HG02798 (cell line): Measurements from ENCODE around the gene C1orf159.
"Not testable (repeated sequence)": the region's sequence is repeated elsewhere in the genome, so short reads cannot be mapped to it uniquely, and the experiment has no call there.

ENCODE experiments used
- ATAC-seq: cut with Tn5 transposase; IDR thresholded peaks from one replicate; pipeline ENCODE4 v1.9.1; 2021; ENCODE audit warnings: mild to moderate bottlenecking; ENCODE audit not compliant: unreplicated experiment, poor library complexity

C1orf159 gene

GRCh38 chr1:1115786-1116700, at the start of gene C1orf159:
Gene C1orf159, minus strand, starts transcription at chr1:1116089. Its CDS starts 24,546 bp downstream, at chr1:1091543.
- ATAC-seq: peak; percentile 94

DNA sequence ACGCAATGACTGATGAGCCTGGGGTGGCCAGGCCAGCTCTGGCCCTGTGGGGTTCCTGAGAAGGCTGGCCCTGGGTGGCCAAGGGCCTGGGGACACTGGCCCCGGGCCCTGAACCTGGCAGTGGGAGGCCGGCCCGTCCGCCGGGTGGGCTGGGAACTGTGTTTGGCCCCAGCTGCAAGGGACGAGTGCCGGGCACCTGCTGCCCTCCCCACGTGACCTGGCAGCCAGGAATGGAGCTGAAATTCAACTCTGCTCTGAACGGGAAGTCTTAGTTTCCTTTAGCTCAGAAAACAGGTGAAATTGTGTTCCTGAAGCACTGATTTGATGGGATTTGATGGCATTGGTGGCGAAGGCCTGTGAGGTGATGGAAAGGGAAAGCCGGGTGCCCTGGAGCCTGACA, 49.6 kb upstream of the C1orf159 start:
- ATAC-seq: no peak

DNA sequence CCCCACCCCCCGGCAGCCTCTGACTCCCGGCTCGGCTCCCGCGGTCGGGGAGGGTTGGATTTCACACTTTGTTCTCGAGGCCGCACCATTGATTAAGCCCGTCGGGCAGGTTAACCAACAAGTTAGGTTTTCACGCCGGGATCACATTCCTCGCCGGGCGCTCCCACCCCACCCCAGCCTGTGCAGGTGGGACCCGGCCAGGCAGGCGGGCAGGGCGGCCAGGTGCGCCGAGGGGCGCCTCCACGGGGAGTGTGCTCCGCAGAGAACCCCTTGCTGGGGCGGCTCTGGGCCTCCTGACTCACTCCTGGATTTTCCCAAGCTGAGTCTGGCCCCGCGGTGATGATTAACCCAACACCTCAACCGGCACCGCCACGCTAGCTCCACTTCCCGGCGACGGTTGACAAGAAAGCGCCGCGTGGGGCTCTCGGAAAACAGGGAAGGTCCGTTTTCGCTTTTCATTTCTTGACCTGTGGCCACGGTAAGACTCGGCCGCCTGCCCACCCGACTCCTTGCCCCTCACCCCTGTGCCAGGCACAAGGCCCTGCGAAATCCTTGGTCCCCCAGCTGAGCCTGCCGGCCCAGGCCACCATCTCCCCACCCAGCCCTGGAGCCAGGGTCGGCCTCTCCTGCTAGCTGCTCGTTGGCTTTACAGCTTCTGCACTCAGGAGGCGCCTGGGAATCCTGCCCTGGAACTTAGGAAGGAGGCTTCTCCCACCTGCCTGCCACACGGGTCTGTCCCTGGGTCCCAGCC, 49.0 kb upstream of the C1orf159 start:
- ATAC-seq: no peak

- no peak for ATAC-seq
Measured at GRCh38 chr1:1164361-1164700, 48.4 kb upstream of the C1orf159 start.

DNA sequence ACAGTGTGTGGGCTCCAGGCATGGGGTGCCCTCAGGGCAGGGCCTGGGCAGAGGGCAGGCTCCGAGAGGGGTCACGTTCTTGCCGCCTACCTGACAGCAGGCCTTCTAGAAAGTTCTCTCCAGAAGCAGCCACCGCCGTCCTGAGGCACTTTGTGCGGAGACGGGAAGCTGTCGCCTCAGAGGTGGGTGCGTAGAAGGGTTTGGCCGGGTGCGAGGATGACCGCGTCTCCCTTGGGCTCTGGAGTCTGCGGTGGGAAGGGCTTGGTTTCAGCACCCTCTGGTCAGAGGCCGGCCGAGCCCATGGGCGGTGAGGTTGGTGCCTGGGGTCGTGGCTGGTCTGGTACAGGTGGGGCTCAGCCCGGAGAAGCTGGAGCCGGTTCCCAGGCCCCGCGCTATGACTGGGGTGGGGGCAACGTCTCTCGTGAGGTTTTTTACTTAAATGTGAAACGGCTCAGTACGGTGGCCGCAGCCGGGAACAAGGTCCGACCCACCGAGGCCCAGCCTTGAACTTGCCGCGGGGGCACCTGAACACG, 47.7 kb upstream of the C1orf159 start:
- ATAC-seq: no peak

DNA sequence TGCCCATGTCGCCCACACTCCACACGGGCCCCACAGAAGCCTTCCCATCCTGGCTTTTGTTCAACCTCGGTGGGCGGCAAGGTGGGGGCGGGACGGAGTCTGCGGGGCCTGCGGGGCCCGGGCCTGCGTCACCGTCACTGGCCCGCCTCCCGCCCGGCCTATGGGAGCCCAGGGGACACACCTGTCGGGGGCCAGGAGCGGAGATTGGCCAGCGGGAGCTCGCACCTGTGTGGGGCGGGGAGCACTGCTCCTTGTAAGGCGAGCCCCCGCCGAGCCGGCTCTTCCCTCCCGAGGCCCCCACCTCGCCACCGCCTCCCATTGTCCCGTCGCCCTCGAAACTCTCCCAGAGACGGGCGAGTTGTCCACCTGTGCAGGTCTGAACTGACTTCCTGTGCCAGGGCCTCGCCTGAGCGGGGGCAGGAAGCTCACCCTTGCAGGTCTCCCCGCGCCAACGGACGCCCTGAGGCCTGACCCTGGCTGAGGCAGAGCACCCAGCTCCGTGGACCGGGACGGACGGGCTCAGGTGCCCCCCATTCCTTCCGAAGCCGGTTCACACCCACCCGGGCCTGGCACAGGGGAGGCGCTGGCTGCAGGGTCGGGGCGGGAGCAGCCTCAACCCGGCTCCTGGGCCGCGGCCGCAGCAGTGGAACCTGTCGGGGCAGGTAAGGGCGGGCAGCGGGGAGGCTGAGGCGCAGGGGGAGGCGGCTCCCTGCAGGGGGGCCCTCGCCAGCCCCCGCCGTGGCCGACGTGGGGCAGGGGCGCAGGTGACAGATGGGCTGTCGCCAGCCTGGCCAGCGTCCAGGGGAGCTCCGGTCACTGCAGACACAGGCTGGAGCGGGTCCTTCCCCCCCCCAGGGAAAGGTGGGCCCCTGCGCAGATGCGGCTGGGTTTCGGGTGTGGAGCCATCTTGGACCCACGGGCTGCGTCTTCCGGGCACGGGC, 47.0 kb upstream of the C1orf159 start:
- no peak for ATAC-seq

GRCh38 chr1:1161683-1162079, 45.8 kb upstream of the C1orf159 start:
- ATAC-seq: no peak

DNA sequence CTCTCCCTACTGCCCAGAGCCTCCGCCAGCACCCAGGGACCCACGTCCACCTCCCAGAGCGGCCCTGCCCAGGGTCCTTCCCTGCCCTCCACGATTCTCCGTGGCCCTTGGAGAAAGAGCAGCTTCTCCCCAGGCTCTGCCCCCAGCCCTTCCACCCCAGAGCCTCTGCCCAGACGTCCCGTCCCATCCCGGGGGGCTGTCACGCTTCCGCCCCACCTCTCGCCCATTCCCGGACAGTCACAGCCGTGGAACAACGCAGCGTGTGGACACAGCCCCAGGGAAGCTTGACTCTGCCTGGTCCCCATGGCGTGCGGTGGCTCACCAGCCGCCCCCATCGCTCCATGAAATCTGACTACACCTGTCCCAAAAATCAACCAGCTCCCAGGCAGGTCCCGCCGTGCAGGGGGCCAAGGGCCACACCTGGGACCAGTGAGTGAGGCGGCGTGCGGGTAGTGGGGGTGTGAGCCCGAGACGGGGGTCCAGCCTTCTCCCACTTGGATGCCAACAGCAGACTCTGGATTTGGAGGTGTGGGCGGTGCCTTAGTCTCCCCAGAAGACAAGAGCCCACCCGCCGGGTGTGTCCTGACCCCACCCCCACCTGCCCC, 45.3 kb upstream of the C1orf159 start:
- no peak for ATAC-seq

DNA sequence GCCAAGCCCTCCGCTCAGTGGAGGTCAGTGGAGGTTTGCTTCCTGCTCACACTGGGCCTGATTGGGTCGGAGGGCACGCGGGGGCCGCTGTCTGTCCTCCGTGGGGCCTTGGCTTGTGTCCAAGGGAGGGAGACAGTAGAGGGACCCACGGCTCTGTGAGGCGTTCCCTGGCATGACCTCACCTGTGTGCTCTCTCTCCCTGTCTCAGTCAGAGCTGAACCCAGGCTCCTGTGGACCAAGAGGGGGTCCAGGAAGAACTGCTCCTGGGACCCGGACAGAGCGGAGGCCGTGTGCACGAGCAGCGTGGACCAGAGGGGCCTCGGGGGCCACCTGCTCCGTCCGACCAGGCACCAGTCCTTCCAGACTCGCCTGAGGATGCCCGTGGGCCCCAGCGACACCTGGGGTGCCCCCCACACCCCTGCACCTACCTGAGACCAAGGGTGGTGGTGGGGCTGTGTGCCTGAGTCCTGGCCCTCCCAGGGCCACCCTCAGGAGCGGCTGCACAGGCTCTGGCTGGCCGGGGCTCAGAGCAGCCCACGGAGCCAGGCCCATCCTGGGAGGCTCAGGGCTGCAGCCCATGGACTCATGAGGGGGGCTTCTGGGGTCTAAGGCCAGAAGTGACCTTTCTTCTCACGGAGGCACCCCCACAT, 44.5 kb upstream of the C1orf159 start:
- no peak for ATAC-seq

GRCh38 chr1:1157914-1158710, 42.2 kb upstream of the C1orf159 start:
- peak; percentile 40 for ATAC-seq

DNA sequence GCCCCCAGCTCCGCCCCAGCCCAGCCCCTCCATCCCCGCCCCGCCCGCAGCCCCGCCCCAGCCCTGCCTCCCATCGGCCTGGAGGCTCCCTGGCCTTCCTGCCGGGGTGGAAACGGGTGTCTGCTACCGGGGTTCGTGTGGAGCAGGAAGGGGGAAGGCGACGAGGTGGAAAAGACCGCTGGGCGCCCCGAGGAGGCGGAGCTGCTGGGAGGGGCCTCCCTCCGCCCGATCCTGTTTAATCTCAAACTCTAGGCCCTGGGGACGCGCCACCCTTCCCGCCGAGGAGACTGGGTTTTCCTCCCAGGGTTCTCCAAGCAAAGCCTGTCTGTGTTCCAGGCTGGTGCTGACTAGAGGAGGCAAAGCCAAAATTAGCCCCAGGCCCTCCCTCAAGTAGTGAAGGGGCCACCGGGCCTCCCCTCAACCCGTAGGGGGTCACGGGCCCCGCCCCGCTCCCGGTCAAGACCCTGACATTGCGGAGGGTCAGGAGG, 41.6 kb upstream of the C1orf159 start:
- peak; percentile 52 for ATAC-seq

GRCh38 chr1:1157033-1157365, 41.1 kb upstream of the C1orf159 start:
- ATAC-seq: no peak

- ATAC-seq: no peak
Measured at GRCh38 chr1:1156140-1157032, 40.5 kb upstream of the C1orf159 start.

GRCh38 chr1:1155258-1155657, 39.4 kb upstream of the C1orf159 start:
- ATAC-seq: no peak

- ATAC-seq: no peak
Measured at GRCh38 chr1:1153874-1154273, 38.0 kb upstream of the C1orf159 start.

- not testable (repeated sequence) for ATAC-seq
Measured at GRCh38 chr1:1153215-1153614, 37.3 kb upstream of the C1orf159 start.

GRCh38 chr1:1152431-1152830, 36.5 kb upstream of the C1orf159 start:
- ATAC-seq: not testable (repeated sequence)
